Hippocampal formation (tissue), 2 donors: Measurements from ENCODE around the gene GJD4.

Source experiments
- DNase-seq, 2 donors: peaks; one replicate each; lab custom pipeline; 2025; lab: John Stamatoyannopoulos, UW

Gene GJD4

GRCh38 chr10:35579116-35579515 lies 26.0 kb upstream of the GJD4 start:
- no peak for DNase-seq

- DNase-seq, result no peak
Measured at GRCh38 chr10:35579726-35580422, 25.3 kb upstream of the GJD4 start.

GRCh38 chr10:35580423-35580770 lies 24.7 kb upstream of the GJD4 start:
- no peak for DNase-seq

- DNase-seq, result no peak
Measured at GRCh38 chr10:35581655-35582054, 23.5 kb upstream of the GJD4 start.

- no peak for DNase-seq
Measured at GRCh38 chr10:35584946-35585345, 20.2 kb upstream of the GJD4 start.

- no peak for DNase-seq
Measured at GRCh38 chr10:35585356-35585755, 19.8 kb upstream of the GJD4 start.

- no peak for DNase-seq
Measured at GRCh38 chr10:35585903-35586535, 19.1 kb upstream of the GJD4 start.

- DNase-seq, result no peak
Measured at GRCh38 chr10:35588836-35589235, 16.3 kb upstream of the GJD4 start.

- no peak for DNase-seq
Measured at GRCh38 chr10:35592441-35592840, 12.7 kb upstream of the GJD4 start.

GRCh38 chr10:35594115-35595079 lies 10.7 kb upstream of the GJD4 start:
- DNase-seq, result no peak

GRCh38 chr10:35595106-35595505 lies 10.0 kb upstream of the GJD4 start:
- DNase-seq, result no peak

- DNase-seq, result no peak
Measured at GRCh38 chr10:35598379-35598778, 6.8 kb upstream of the GJD4 start.

GRCh38 chr10:35600193-35600592 lies 4.9 kb upstream of the GJD4 start:
- DNase-seq, result no peak

GRCh38 chr10:35606430-35606829 lies 1.3 kb downstream of the GJD4 start:
- no peak for DNase-seq

- no peak for DNase-seq
Measured at GRCh38 chr10:35607475-35608327, 2.6 kb downstream of the GJD4 start.

GRCh38 chr10:35608328-35608672 lies 3.2 kb downstream of the GJD4 start:
- DNase-seq, result no peak

GRCh38 chr10:35611750-35612149 lies 6.6 kb downstream of the GJD4 start:
- no peak for DNase-seq

- no peak for DNase-seq
Measured at GRCh38 chr10:35612385-35613106, 7.4 kb downstream of the GJD4 start.

GRCh38 chr10:35613107-35613440 lies 7.9 kb downstream of the GJD4 start:
- DNase-seq, result no peak

GRCh38 chr10:35613597-35614226 lies 8.6 kb downstream of the GJD4 start:
- DNase-seq, result no peak

GRCh38 chr10:35614312-35614711 lies 9.2 kb downstream of the GJD4 start:
- DNase-seq, result no peak
